Measurements from ENCODE around the gene CNTN1.

Gene CNTN1

DNA sequence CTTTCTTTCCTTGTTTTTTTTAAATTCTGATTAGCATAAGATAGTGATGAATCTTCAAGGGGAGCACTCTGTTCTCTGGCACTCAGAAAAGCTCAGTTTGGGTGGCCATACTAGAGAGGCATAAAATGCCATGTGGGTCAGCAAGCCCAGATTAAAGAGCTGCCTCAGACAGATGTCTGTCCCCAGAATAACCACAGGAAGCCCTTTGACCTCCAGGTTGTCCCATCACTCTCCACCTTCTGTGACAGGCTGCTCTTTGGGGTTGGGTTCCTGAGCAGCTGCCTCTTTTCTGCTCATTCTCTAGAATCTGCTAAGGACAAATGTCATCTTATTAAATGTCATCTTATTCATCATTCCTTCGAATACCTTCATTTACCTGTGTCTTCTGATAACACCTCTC lies 399.9 kb downstream of the CNTN1 start:
- in situ Hi-C loops (cut with MboI; ENCODE audit: low sequenced_read_pairs), result no loop called here

DNA sequence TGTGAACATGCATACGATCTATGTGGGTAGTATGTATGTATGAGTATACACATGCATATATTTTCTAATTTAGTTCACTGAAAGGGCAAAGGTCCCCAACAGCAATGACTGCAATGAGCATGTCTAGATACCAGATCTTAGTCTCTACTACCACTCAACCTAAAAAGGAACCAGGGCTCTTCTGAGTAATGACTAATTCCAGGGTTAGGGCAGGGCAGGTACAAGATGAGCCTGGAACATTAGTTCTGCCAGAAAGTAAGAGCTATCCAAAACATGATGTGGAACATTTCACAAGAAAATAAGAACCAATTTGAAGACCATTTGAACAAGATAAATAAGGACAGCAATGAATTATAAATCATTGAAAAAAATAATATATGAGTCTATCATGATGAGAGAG lies 404.6 kb downstream of the CNTN1 start:
- in situ Hi-C loops (cut with MboI; ENCODE audit: low sequenced_read_pairs), result no loop called here

GRCh38 chr12:41100572-41100971 lies 408.3 kb downstream of the CNTN1 start:
- in situ Hi-C loops (cut with MboI; ENCODE audit: low sequenced_read_pairs), result no loop called here

GRCh38 chr12:41101806-41102205 lies 409.6 kb downstream of the CNTN1 start:
- in situ Hi-C loops (cut with MboI; ENCODE audit: low sequenced_read_pairs), result no loop called here

DNA sequence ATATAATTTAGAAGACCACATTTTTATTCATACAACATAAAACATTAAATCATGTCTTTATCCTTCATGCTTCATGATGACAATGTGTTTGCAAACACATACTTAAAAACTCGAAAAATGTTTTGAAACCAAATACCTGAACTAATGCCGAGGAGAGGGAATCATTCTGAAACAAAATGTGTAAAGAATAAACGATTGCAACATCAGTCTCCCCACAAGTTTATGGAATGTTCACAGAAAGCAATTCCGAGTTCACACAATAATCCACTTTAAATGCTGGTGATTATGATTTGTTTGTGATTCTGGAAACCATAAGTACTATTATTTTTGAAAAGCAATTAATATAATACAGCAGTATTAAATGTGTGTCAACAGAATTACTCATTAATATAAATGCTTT lies 411.4 kb downstream of the CNTN1 start:
- in situ Hi-C loops (cut with MboI; ENCODE audit: low sequenced_read_pairs), result no loop called here

DNA sequence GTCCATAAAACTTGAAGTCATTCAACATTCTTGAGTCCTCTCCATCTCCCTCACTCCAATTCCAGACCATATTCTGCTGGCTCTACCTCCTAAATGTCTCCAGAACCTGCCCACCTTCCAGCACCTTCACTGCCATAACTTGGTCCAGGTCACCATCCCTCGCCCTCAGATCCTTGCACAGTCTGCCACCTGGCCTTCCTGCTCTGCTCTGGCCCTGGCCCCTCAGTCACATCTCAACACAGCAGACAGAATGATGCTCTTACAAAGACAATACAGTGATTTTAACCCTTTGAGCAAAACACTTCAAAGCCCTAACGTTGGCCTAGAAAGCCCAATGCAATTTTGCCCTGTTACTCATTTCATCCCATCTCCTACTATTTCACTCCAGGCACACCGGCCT lies 414.1 kb downstream of the CNTN1 start:
- in situ Hi-C loops (cut with MboI; ENCODE audit: low sequenced_read_pairs), result no loop called here

GRCh38 chr12:41108032-41108431 lies 415.8 kb downstream of the CNTN1 start:
- in situ Hi-C loops (cut with MboI; ENCODE audit: low sequenced_read_pairs), result no loop called here

GRCh38 chr12:41112903-41113302 lies 420.7 kb downstream of the CNTN1 start:
- in situ Hi-C loops (cut with MboI; ENCODE audit: low sequenced_read_pairs), result no loop called here

- in situ Hi-C loops (cut with MboI; ENCODE audit: low sequenced_read_pairs), result no loop called here
Measured at GRCh38 chr12:41120211-41120610, 428.0 kb downstream of the CNTN1 start.

- in situ Hi-C loops (cut with MboI; ENCODE audit: low sequenced_read_pairs), result no loop called here
Measured at GRCh38 chr12:41121374-41121773, 429.1 kb downstream of the CNTN1 start.
